SIG-M5 (cell line): Measurements from ENCODE around the gene VWCE.

ENCODE experiments used
- DNase-seq: peaks from one replicate; lab custom pipeline; 2025; lab: John Stamatoyannopoulos, UW

VWCE gene

GRCh38 chr11:61294717-61295595 is at the start of gene VWCE:
VWCE (minus strand) TSS chr11:61295316; CDS start chr11:61295037, 279 bp downstream.
- no peak for DNase-seq

- DNase-seq: no peak
Measured at GRCh38 chr11:61343792-61344745, 49.0 kb upstream of the VWCE start.

DNA sequence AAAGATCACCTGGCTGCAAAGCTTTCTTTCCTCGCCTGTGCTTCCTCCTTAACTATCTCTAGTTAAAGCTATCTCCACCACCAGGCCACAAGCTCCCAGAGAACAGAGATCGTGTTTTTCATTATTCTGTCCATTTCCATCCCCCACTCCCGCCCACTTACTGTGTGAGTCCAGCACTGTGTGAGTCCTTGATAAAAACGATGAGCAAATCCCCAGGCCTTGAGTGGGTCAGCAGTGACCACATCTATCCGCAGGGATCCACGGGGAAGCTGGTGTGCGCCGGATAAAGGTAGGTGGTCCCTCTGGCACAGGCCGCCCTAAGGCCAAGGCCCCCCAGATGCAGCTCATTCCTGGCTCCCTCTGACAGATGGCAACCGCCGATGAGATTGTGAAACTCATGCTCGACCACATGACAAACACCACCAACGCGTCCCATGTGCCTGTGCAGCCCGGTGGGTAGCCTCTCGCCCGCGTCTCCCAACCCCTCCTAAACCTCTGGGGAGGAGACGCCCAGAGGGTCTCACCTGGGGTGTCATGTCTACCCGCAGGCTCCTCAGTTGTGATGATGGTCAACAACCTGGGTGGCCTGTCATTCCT is 47.2 kb upstream of the VWCE start:
- no peak for DNase-seq

DNA sequence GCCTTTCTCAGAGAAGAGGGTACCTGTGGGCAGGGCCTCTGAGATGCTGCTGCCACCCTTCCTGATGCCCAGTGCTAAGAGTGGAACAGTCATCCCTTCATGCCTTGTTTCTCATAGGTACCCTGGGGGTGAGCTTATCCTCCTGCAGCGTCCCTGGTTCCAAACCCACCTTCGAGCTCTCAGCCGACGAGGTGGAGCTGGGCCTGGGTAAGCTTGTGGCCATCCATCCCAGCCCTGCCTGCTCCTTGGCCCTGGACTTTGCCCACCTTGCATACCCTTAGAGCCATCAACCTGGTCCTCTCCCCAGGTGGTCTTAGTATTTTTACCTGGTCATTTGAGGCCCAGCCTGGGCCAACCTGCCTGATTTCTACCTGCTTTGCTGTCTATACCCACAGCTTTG is 46.6 kb upstream of the VWCE start:
- no peak for DNase-seq

GRCh38 chr11:61340979-61341378 is 45.9 kb upstream of the VWCE start:
- no peak for DNase-seq

DNA sequence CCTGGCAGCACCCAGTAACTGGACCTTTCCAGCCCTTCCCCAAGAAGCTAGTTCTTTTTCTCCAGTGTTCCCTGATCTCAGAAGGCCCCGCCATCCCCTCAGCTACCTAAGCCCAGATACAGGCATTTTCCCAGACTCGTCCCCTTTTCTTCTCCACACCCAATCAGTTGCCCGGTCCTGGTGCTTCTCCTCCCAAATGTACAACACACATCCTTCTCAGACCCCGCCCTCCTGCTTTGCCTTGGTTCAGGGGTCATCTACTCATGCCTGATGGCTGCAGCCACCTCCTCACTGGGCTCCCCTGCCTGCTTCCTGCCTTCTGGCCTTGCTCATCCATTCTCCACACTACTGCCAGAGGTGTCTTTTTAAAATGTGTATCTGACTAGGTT is 44.4 kb upstream of the VWCE start:
- no peak for DNase-seq

DNA sequence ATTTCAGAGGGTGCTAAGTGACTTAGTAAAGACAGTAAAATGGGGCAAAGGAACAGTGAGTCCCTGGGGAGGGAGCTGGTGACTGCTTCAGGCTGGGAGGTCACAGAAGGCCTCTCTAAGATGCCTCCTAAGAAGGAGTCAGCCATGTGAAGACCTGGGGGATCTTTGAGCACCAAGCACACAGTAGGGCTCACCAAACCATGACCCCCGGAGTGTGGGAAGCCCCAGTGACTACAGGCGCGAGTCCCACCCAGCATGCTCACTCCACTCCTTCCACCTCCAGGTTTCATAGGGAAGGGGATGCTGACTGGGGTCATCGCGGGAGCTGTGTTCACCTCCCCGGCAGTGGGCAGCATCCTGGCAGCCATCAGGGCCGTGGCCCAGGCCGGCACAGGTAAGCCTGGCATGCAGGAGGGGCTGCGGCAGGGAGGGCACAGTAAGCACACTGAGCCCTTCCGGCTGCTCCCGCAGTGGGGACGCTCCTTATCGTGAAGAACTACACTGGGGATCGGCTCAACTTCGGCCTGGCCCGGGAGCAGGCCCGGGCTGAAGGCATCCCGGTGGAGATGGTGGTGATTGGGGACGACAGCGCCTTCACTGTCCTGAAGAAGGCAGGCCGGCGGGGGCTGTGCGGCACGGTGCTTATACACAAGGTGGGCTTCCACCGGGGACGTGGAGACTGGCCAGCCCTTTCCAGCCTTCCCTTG is 43.8 kb upstream of the VWCE start:
- no peak for DNase-seq

DNA sequence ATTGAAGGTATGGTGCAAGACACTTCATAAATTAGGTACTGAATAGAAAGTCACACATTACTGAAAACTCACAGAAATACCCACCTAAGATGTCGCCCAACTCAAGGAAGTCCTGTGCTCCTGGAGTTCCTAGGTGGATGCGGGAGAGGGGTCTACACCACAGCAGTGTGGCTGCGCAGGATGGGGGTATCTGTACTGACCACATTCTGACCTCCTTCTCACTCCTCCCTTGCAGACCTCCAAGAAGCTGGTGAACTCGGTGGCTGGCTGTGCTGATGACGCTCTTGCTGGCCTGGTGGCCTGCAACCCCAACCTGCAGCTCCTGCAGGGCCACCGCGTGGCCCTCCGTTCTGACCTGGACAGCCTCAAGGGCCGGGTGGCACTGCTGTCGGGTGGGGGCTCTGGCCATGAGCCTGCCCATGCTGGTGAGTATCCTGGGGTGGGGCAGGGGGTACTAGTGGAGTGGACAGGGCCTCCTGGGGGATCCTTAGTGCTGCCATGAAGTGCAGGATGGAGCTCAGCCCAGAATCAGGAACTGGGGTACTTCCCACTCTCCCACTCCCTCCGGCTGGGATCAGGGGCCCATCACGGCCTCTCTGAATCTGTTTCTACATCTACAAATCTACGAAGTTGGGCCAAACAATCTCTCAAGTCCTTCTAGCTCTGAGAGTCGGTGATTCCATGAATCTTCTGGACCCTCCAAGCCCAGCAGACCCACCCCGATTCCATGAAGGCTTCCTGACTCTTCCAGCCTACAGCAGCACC is 42.8 kb upstream of the VWCE start:
- no peak for DNase-seq

DNA sequence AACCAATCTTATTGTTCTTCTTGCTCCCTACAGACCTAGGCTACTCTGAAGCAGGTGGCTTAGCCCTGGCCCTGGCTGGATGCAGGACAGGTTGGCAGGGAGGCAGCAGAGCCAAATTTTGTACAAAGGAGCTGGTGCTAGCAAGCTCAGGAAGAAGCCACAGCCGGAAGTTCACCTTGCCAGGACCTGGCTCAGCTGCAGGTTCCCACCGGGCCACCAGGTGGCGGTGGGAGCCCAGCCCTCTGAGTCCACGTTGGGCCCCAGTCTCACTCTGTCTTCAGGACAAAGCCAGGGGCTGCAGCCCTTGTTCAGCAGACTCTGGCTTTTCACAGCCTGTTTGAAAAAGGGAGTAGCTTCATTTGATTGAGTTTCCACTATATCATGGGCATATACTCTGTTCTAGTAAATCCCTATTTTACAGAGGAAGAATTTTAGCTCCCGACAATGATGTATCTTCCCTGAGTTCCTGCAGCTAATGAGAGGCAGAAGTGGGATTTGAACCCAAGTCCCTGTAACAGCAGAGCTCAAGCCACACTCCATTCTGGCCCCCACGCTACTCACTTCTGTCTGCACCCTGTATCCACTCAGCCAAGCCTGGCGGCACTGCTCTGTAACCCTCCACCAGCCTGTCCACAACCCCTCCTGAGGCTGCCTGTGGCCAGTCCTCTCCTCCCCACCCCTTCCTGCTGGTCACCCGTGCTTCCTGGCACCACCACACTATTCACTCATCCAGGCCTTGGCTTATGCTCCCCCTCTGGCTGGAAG is 41.2 kb upstream of the VWCE start:
- DNase-seq: no peak

DNA sequence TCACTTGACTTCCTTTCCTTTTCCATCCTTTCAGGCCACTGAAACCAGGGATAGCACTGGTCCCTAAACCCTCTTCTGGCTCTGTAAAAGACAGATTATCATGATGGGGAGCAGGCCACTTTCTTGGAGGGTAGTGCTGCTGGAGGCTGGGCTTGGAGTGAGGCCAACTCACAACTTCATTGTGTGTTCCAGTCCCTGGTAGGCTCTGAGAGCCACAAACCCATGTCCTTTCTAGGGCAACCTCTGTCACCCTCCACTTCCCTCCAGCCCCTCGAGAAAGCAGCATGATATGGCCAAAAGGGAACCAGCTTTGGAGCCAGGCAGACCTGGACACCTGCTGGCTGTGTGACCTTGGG is 40.2 kb upstream of the VWCE start:
- DNase-seq: no peak

GRCh38 chr11:61334434-61335354 is 39.6 kb upstream of the VWCE start:
- DNase-seq: no peak

- no peak for DNase-seq
Measured at GRCh38 chr11:61333550-61334433, 38.7 kb upstream of the VWCE start.

DNA sequence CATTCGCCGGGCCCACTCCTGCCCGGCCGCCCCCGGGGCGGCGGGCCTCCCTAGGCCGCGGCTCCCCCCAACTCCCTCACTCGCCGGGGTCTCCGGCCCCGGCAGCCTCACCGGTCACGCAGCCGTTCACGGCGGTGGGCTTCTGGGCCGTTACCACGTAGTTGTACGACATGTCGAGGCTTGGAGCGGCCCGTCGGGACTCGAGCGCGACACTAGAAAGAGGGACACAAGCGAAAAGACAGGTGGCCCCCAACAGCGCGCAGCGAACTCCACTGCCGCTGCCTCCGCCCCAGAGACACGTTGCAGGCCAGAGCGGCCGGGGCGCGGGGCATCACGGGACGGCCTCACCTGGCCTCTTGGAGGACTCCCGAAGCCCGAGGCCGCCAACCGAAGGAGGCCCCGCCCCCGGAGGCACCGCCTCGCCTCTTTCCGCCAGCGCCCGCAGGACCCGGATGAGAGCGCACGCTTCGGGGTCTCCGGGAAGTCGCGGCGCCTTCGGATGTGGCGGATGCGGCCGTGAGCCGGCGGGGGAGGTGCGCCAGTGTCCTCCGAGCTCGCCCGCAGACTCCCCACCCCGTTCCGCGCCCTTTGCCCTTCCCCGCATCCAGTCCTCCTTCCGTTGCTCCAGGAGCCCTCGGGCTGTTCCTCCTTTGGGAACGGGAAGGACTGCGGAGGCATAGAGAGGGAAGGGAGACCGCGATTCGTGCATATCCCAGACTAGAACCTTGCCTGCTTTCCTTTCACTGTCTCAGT is 37.9 kb upstream of the VWCE start, which contains the start of the genes DDB1 and TKFC:
TSS of gene DDB1 (minus strand) at position 309 of the 753 bp plus-strand sequence. CDS start at position 172, 137 bp downstream.
TSS of gene TKFC (plus strand) at position 432 of the 753 bp plus-strand sequence. CDS start 1,501 bp downstream, outside the sequence.
- DNase-seq: peak; percentile 12

DNA sequence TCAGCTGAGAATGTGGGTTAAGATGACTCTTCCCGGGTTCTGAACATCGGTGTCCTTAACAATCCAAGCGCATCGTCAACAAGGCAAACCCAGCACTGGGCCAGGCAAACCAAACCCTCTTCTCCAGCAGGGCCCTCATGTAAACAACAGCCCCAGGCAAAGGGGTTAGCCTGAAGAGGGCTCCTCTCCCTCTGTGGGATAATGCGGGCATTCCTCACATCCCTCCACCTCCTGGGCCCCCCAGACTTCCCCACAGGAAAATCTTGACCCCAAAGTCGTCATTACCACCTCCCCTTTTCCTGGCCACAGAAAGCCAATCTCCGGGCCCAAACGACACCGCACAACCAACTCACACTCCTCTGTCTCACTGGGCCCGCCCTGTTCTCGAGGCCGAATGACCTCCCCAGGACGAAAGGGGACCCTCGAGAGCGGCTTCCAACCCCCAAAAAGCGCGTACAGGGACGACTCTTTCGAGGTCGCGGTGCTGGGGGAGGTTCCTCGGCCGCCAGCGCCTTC is 37.2 kb upstream of the VWCE start:
- DNase-seq: no peak

DNA sequence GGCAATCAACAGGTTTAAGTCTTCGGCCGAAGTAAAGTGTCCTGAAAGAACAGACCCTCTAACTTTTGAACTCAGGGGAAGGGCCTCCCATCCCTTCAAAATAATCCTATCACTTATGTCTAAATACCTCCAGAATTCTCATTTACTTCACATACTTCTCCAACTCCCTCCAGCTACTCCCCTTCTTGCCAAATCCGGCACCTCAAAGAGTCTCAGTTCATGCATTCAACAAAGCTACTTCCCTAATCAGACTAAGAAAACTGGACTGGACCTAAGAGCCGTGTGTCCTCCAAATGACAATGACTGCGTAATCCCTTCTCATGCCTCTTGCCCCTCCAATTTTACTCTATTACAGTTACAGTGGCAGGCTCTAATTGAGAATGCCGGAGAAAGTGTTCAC is 36.5 kb upstream of the VWCE start:
- DNase-seq: peak; percentile 8

DNA sequence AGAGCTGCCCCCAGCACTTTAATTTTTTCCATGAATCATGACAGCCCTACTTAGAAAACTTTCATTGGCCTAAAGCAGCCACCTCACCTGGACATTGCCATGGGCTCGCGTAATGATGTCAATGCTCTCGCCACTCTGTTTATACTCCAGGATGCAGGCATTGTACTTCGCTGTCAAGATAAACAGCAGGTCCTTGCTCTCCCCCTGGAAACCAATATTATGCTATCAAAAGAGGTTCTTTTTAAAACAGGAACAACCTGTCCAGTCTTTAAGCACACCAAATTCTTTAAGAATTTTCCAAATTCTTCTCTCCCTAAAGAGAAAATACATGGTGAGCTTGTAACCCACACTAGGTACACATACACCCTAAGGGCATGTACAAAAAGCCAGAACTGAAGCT is 34.8 kb upstream of the VWCE start:
- DNase-seq: no peak

DNA sequence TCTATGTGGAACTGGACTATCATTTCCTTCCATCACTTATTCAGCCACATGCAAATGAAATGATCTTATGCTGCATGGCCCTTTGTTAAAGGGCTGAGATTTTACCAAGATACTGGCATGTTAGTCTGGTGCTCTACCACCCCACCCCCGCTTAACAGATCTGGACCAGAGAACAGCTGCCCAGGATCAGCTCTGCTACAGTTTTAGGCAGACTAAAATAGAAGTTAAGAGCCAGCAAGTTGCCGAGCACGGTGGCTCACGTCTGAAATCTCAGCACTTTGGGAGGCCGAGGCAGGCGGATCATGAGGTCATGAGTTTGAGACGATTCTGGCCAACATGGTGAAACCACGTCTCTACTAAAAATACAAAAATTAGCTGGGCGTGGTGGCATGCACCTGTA is 33.2 kb upstream of the VWCE start:
- no peak for DNase-seq
